Adrenal gland (tissue), 12 donors: ENCODE measurements around the gene SBDS. TPM values are rescaled to one million over a fixed set of nuclear protein-coding genes. Genes with fewer than 3 reads are reported as not detected.
"Not testable (repeated sequence)": the region's sequence is repeated elsewhere in the genome, so short reads cannot be mapped to it uniquely, and the experiment has no call there.

Experiments used
- DNase-seq, 7 donors: peaks; one replicate each; pipeline ENCODE4 v3.0.0-alpha.2; 2019 to 2020
- H3K27ac ChIP-seq, 5 donors: fragments of 200-600 bp; sonication (generic) in 4 of 5; 1 replicate in 3 of 5; 2 replicates in 2 of 5; pipeline versions ENCODE4 v1.5.1 to v1.8.0; 2016 to 2020; ENCODE audit warnings: mild to moderate bottlenecking in 1 of 5
- H3K27me3 ChIP-seq: fragments of 200-600 bp; 2 replicates; pipeline ENCODE4 v1.8.0; 2021
- H3K36me3 ChIP-seq, 2 donors: fragments of 200-600 bp; replicated peaks in 1 of 2; 1 replicate in 1 of 2; 2 replicates in 1 of 2; pipeline versions ENCODE4 v1.5.1 to v1.8.0; 2018 to 2022
- H3K4me1 ChIP-seq, 2 donors: fragments of 200-600 bp; replicated peaks in 1 of 2; 1 replicate in 1 of 2; 2 replicates in 1 of 2; pipeline versions ENCODE4 v1.5.1 to v1.8.0; 2018 to 2021
- H3K4me3 ChIP-seq, 4 donors: fragments of 200-600 bp; sonication (generic) in 3 of 4; one replicate each; pipeline ENCODE4 v1.5.1; 2016 to 2018
- H3K9me3 ChIP-seq, 3 donors: fragments of 200-600 bp; sonication (generic) in 1 of 3; replicated peaks in 1 of 3; 1 replicate in 2 of 3; 2 replicates in 1 of 3; pipeline versions ENCODE4 v1.5.1 to v1.8.0; 2016 to 2021
- POLR2A ChIP-seq, 2 donors: fragments of 450-650 bp; IDR thresholded peaks; one replicate each; pipeline ENCODE4 v1.6.1; 2017; ENCODE audit warnings: antibody characterized with exemption in 2 of 2, mild to moderate bottlenecking in 2 of 2, moderate library complexity in 1 of 2
- WGBS, 4 donors: extraction: QIAGEN DNeasy Blood & Tissue Kit in 2 of 4; methylation state at CpG; one replicate each; pipeline versions ENCODE4 v1.1.5 to v1.1.7; 2013 to 2017; 5-methylcytosine and 5-hydroxymethylcytosine counted together
- intact Hi-C, 2 donors: fragments of 100-400 bp; cut with DNase I; formaldehyde crosslinking; loops; one replicate each; pipeline versions ENCODE4 v1.14.1 to v1.15.0; 2022 to 2023
- polyA plus RNA-seq, 3 donors: library from polyadenylated mRNA; stranded (reverse); fragments of 200-250 nt in 2 of 3; fragments of 350-450 nt in 1 of 3; fragmentation: Illumina TruSeq in 1 of 3; extraction: RNeasy Lipid Tissue Mini Kit (QIAGEN cat#74804) in 1 of 3; gene quantifications; one replicate each; pipeline ENCODE4 v1.2.3, GENCODE V29; 2013 to 2014
- total RNA-seq, 9 donors: library from RNA; depleted of rRNA in 4 of 9; stranded (reverse); fragments of >200 nt in 4 of 9; fragments of 120-200 nt in 1 of 9; fragmentation: NEBNext Ultra II Directional in 1 of 9; extraction: Animal tissue kit (Norgen Biotek cat#: 25700) in 1 of 9; gene quantifications; one replicate each; pipeline versions ENCODE4 v1.1.0 to v1.2.4, GENCODE V29; 2013 to 2023
- TF ChIP-seq, protein P1 (sequence below), 6 experiments: fragments of 450-650 bp in 4 of 6; fragments of 200-600 bp in 2 of 6; sonication (generic) in 1 of 6; IDR thresholded peaks; 1 replicate in 5 of 6; 2 replicates in 1 of 6; pipeline versions ENCODE4 v1.5.1 to v1.8.0; 2016 to 2021; ENCODE audit warnings: antibody characterized with exemption in 6 of 6, mild to moderate bottlenecking in 2 of 6, moderate library complexity in 1 of 6
- donor health status: healthy with polysubstance abuse.
- donor health status: Bipolar disorder and iron deficiency.
- donor health status: DM: yes; HTN: yes; CAD: no.
- donor health status: DM: no; HTN: no; CAD: no.
- donor health status: DM: no; HTN: no; CAD: no.
- donor health status: DM: yes; HTN: yes; CAD: no.

The SBDS gene
- total and polyA plus RNA-seq, 12 donors: 71.8 to 245 (median 99.3) TPM

- 82 to 93% (median 89%) methylated on average over 3 to 5 of the region's 5 CpGs for WGBS, 4 donors
- no peaks in the 10 kb centered on the region for H3K9me3 ChIP-seq
- TF ChIP-seq, protein P1, sequence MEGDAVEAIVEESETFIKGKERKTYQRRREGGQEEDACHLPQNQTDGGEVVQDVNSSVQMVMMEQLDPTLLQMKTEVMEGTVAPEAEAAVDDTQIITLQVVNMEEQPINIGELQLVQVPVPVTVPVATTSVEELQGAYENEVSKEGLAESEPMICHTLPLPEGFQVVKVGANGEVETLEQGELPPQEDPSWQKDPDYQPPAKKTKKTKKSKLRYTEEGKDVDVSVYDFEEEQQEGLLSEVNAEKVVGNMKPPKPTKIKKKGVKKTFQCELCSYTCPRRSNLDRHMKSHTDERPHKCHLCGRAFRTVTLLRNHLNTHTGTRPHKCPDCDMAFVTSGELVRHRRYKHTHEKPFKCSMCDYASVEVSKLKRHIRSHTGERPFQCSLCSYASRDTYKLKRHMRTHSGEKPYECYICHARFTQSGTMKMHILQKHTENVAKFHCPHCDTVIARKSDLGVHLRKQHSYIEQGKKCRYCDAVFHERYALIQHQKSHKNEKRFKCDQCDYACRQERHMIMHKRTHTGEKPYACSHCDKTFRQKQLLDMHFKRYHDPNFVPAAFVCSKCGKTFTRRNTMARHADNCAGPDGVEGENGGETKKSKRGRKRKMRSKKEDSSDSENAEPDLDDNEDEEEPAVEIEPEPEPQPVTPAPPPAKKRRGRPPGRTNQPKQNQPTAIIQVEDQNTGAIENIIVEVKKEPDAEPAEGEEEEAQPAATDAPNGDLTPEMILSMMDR (IDR thresholded peaks at IDR 0.05): no peak
- TF ChIP-seq POLR2A (IDR thresholded peaks at IDR 0.05): no peak
- H3K4me1 ChIP-seq: no peaks in the 10 kb centered on the region
- H3K27me3 ChIP-seq: no peaks in the 10 kb centered on the region
- no peak overlapping the region for H3K27ac ChIP-seq
- peak in 1 of 7 donors; percentile 35 for DNase-seq
- no peaks in the 10 kb centered on the region for H3K36me3 ChIP-seq
- no peak overlapping the region for H3K4me3 ChIP-seq
- intact Hi-C loops: no loop called here
These were observed 37.9 kb upstream of the SBDS start for GRCh38 chr7:67033251-67033650.

GRCh38 chr7:67031685-67032084, 36.3 kb upstream of the SBDS start:
- DNase-seq, H3K36me3 ChIP-seq, H3K27me3 ChIP-seq, intact Hi-C loops, H3K9me3 ChIP-seq, H3K27ac ChIP-seq, H3K4me1 ChIP-seq, H3K4me3 ChIP-seq: not testable (repeated sequence)
- WGBS, 4 donors: 92 to 100% (median 96%) methylated on average over 1 to 2 of the region's 2 CpGs

- 71 to 95% (median 81%) methylated on average over 1 of the region's 1 CpG for WGBS, 4 donors
- intact Hi-C loops, H3K27ac ChIP-seq, H3K9me3 ChIP-seq, H3K27me3 ChIP-seq, H3K4me1 ChIP-seq, DNase-seq, H3K4me3 ChIP-seq: not testable (repeated sequence)
- peaks cover 0 to 30% of the 10 kb centered on the region in 2 donors for H3K36me3 ChIP-seq
These were observed 30.1 kb upstream of the SBDS start for GRCh38 chr7:67025459-67025858.

DNA sequence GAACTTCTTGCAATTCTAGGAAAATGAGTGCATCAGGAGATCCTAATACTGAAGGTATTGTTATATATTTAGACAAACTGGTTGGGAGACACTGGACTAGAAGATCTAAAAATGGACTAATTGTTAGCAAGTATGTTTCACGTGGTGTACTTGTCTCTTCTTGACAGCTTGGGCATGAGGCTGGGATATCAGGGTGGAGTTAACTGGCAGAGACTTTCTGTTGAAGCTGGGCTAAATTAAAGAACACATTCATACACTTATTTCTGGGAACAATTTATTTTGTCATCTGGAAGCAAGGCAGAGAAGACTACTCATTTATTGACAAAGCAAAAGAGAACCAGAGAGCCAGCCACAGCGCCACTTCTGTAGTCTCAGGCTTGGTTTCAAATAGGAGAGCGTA, 27.1 kb upstream of the SBDS start:
- Histone ChIP-seq H3K9me3 (no peaks in the 10 kb centered on the region), H3K4me1 (no peaks in the 10 kb centered on the region), H3K27me3 (no peaks in the 10 kb centered on the region), H3K27ac (no peak overlapping the region), H3K4me3 (no peak overlapping the region), H3K36me3 (peaks cover 0 to 54% of the 10 kb centered on the region in 2 donors)
- DNase-seq: peak in 1 of 7 donors; percentile 34
- 74 to 94% (median 90%) methylated on average over 3 of the region's 3 CpGs for WGBS, 4 donors
- intact Hi-C loops: no loop called here
- no peak for TF ChIP-seq POLR2A (IDR thresholded peaks at IDR 0.05)
- TF ChIP-seq, protein P1 (IDR thresholded peaks at IDR 0.05): no peak

GRCh38 chr7:67021260-67021659, 25.9 kb upstream of the SBDS start:
- no peaks in the 10 kb centered on the region for H3K27me3 ChIP-seq
- no peaks in the 10 kb centered on the region for H3K9me3 ChIP-seq
- intact Hi-C loops: no loop called here
- 87 to 93% (median 89%) methylated on average over 7 of the region's 7 CpGs for WGBS, 4 donors
- peaks cover 0 to 53% of the 10 kb centered on the region in 2 donors for H3K36me3 ChIP-seq
- DNase-seq: peak in 1 of 7 donors; percentile 42
- TF ChIP-seq POLR2A (IDR thresholded peaks at IDR 0.05): no peak
- TF ChIP-seq, protein P1 (IDR thresholded peaks at IDR 0.05): no peak
- no peak overlapping the region for H3K27ac ChIP-seq
- no peak overlapping the region for H3K4me3 ChIP-seq
- H3K4me1 ChIP-seq: no peaks in the 10 kb centered on the region
